HEK293 (cell line): Measurements from ENCODE around the gene ZFYVE28.

Source experiments
- CTCF ChIA-PET: fragments of 350-600 bp; formaldehyde crosslinking; extraction: SDS; loops from one replicate; lab custom pipeline; 2021; ENCODE audit warnings: antibody characterized with exemption; lab: Yijun Ruan, JAX
- POLR2A ChIA-PET: fragments of 300-600 bp; formaldehyde crosslinking; extraction: SDS; loops from one replicate; lab custom pipeline; 2020; ENCODE audit warnings: antibody characterized with exemption, inconsistent platforms; lab: Yijun Ruan, JAX
- H3K27ac ChIP-seq: fragments of 200-500 bp; sonication (Bioruptor generic); 2 replicates; pipeline ENCODE4 v1.5.1; 2014; ENCODE audit warnings: low read depth, low read length, control low read depth, inconsistent platforms; ENCODE audit errors: extremely low read depth
- H3K36me3 ChIP-seq, 2 experiments: fragments of 200-500 bp in 1 of 2; sonication (Bioruptor generic) in 1 of 2; 1 replicate in 1 of 2; 2 replicates in 1 of 2; pipeline ENCODE4 v1.5.1; 2014 to 2017; ENCODE audit warnings: inconsistent platforms in 2 of 2, low read length in 2 of 2; ENCODE audit not compliant: control insufficient read depth in 2 of 2, insufficient read depth in 1 of 2
- H3K4me1 ChIP-seq: fragments of 200-500 bp; sonication (Bioruptor generic); 2 replicates; pipeline ENCODE4 v1.5.1; 2014; ENCODE audit warnings: mild to moderate bottlenecking, low read length, inconsistent platforms; ENCODE audit not compliant: control insufficient read depth, insufficient read depth
- H3K4me3 ChIP-seq: 2 replicates; pipeline ENCODE4 v1.5.1; 2011; ENCODE audit warnings: low read depth, mild to moderate bottlenecking, control low read depth, low read length, moderate library complexity
- H3K9me3 ChIP-seq: fragments of 200-500 bp; sonication (Bioruptor generic); 2 replicates; pipeline ENCODE4 v1.5.1; 2014; ENCODE audit warnings: low read depth, low read length, inconsistent platforms; ENCODE audit not compliant: control insufficient read depth, insufficient read depth
- BCL6B ChIP-seq: fragments of 450-650 bp; formaldehyde crosslinking; IDR thresholded peaks from 2 replicates; pipeline ENCODE4 v1.5.1; 2017; ENCODE audit warnings: missing biosample characterization, missing genetic modification characterization
- GFI1B ChIP-seq: fragments of 450-650 bp; formaldehyde crosslinking; IDR thresholded peaks from 2 replicates; pipeline ENCODE4 v1.5.1; 2016; ENCODE audit warnings: missing biosample characterization, missing genetic modification characterization
- RBAK ChIP-seq: fragments of 450-650 bp; formaldehyde crosslinking; IDR thresholded peaks from 2 replicates; pipeline ENCODE4 v1.5.1; 2016; ENCODE audit warnings: missing biosample characterization, missing genetic modification characterization
- SETDB1 ChIP-seq: IDR thresholded peaks from one replicate; pipeline ENCODE4 v1.6.1; 2017; ENCODE audit warnings: mild to moderate bottlenecking, low read length, moderate library complexity, mixed read lengths; ENCODE audit not compliant: insufficient read length
- YY1 ChIP-seq: fragments of 450-650 bp; formaldehyde crosslinking; IDR thresholded peaks from 2 replicates; pipeline ENCODE4 v1.5.1; 2018; ENCODE audit warnings: missing biosample characterization, missing genetic modification characterization
- ZBTB1 ChIP-seq: fragments of 450-650 bp; formaldehyde crosslinking; IDR thresholded peaks from 2 replicates; pipeline ENCODE4 v1.5.1; 2016; ENCODE audit warnings: missing biosample characterization, missing genetic modification characterization
- ZNF138 ChIP-seq: fragments of 450-650 bp; formaldehyde crosslinking; IDR thresholded peaks from 2 replicates; pipeline ENCODE4 v1.5.1; 2016; ENCODE audit warnings: missing biosample characterization, missing genetic modification characterization, borderline replicate concordance
- ZNF140 ChIP-seq: fragments of 450-650 bp; formaldehyde crosslinking; IDR thresholded peaks from 2 replicates; pipeline ENCODE4 v1.5.1; 2016; ENCODE audit warnings: missing biosample characterization, missing genetic modification characterization
- ZNF155 ChIP-seq: fragments of 450-650 bp; formaldehyde crosslinking; IDR thresholded peaks from 2 replicates; pipeline ENCODE4 v1.5.1; 2016; ENCODE audit warnings: missing biosample characterization, missing genetic modification characterization
- ZNF184 ChIP-seq: fragments of 450-650 bp; IDR thresholded peaks from 2 replicates; pipeline ENCODE4 v1.5.1; 2018; ENCODE audit warnings: missing biosample characterization, mild to moderate bottlenecking, missing genetic modification characterization
- ZNF24 ChIP-seq: fragments of 450-650 bp; formaldehyde crosslinking; IDR thresholded peaks from 2 replicates; pipeline ENCODE4 v1.5.1; 2016; ENCODE audit warnings: missing biosample characterization, missing genetic modification characterization
- ZNF366 ChIP-seq: fragments of 450-650 bp; formaldehyde crosslinking; conservative IDR thresholded peaks from 2 replicates; pipeline ENCODE4 v1.5.1; 2016; ENCODE audit warnings: missing biosample characterization, missing genetic modification characterization
- ZNF37A ChIP-seq: fragments of 450-650 bp; IDR thresholded peaks from 2 replicates; pipeline ENCODE4 v1.5.1; 2018; ENCODE audit warnings: missing biosample characterization, missing genetic modification characterization
- ZNF510 ChIP-seq: fragments of 450-650 bp; formaldehyde crosslinking; IDR thresholded peaks from 2 replicates; pipeline ENCODE4 v1.5.1; 2018; ENCODE audit warnings: mild to moderate bottlenecking, missing genetic modification characterization, missing biosample characterization; ENCODE audit not compliant: insufficient replicate concordance
- ZNF521 ChIP-seq: fragments of 450-650 bp; formaldehyde crosslinking; IDR thresholded peaks from 2 replicates; pipeline ENCODE4 v1.5.1; 2017; ENCODE audit warnings: missing biosample characterization, mild to moderate bottlenecking, missing genetic modification characterization
- ZNF544 ChIP-seq: fragments of 450-650 bp; formaldehyde crosslinking; IDR thresholded peaks from 2 replicates; pipeline ENCODE4 v1.5.0; 2017; ENCODE audit warnings: missing biosample characterization, missing genetic modification characterization
- ZNF629 ChIP-seq: fragments of 450-650 bp; formaldehyde crosslinking; IDR thresholded peaks from 2 replicates; pipeline ENCODE4 v1.5.1; 2017; ENCODE audit warnings: missing biosample characterization, missing genetic modification characterization
- ZNF670 ChIP-seq: fragments of 450-650 bp; formaldehyde crosslinking; IDR thresholded peaks from 2 replicates; pipeline ENCODE4 v1.5.1; 2016; ENCODE audit warnings: missing biosample characterization, missing genetic modification characterization, low read depth
- ZSCAN5A ChIP-seq: fragments of 450-650 bp; formaldehyde crosslinking; IDR thresholded peaks from 2 replicates; pipeline ENCODE4 v1.5.1; 2016; ENCODE audit warnings: missing biosample characterization, missing genetic modification characterization
- ZXDB ChIP-seq: fragments of 450-650 bp; formaldehyde crosslinking; IDR thresholded peaks from 2 replicates; pipeline ENCODE4 v1.5.1; 2016; ENCODE audit warnings: missing biosample characterization, missing genetic modification characterization
- TF ChIP-seq, protein P1 (sequence below): fragments of 450-650 bp; IDR thresholded peaks from 2 replicates; pipeline ENCODE4 v1.5.1; 2018; ENCODE audit warnings: missing biosample characterization, mild to moderate bottlenecking, missing genetic modification characterization
- TF ChIP-seq, protein P2 (sequence below): fragments of 450-650 bp; formaldehyde crosslinking; IDR thresholded peaks from 2 replicates; pipeline ENCODE4 v1.5.1; 2017; ENCODE audit warnings: missing biosample characterization, missing genetic modification characterization
- TF ChIP-seq, protein P3 (sequence below): fragments of 450-650 bp; formaldehyde crosslinking; IDR thresholded peaks from 2 replicates; pipeline ENCODE4 v1.5.1; 2016; ENCODE audit warnings: missing biosample characterization, missing genetic modification characterization

The ZFYVE28 gene

DNA sequence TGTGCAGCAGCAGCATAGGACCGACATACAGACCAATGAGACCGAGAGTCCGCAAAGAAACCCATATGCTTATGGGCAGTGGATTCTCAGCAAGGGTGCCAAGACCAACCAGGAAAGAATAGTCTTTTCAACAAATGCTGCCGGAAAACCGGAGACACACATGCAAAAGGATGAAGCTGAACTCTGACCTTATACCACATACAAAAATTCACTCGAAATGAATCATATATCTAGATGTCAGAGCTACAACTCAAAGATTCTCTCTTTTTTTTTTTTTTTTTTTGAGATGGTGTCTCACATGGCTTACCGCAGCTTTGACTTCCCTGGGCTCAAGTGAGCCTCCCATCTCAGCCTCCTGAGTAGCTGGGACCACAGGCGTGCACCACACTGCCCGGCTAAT, 140.5 kb downstream of the ZFYVE28 start (continued):
- TF ChIP-seq, protein P1, sequence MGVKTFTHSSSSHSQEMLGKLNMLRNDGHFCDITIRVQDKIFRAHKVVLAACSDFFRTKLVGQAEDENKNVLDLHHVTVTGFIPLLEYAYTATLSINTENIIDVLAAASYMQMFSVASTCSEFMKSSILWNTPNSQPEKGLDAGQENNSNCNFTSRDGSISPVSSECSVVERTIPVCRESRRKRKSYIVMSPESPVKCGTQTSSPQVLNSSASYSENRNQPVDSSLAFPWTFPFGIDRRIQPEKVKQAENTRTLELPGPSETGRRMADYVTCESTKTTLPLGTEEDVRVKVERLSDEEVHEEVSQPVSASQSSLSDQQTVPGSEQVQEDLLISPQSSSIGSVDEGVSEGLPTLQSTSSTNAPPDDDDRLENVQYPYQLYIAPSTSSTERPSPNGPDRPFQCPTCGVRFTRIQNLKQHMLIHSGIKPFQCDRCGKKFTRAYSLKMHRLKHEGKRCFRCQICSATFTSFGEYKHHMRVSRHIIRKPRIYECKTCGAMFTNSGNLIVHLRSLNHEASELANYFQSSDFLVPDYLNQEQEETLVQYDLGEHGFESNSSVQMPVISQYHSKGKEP, result no peak
- TF ChIP-seq ZNF140 (tag by site-specific recombination), result no peak
- TF ChIP-seq, all 188 proteins: peak for 0

GRCh38 chr4:2276581-2277325, 141.7 kb downstream of the ZFYVE28 start:
- no peak for TF ChIP-seq ZNF138 (tag by site-specific recombination)
- TF ChIP-seq, protein P2, sequence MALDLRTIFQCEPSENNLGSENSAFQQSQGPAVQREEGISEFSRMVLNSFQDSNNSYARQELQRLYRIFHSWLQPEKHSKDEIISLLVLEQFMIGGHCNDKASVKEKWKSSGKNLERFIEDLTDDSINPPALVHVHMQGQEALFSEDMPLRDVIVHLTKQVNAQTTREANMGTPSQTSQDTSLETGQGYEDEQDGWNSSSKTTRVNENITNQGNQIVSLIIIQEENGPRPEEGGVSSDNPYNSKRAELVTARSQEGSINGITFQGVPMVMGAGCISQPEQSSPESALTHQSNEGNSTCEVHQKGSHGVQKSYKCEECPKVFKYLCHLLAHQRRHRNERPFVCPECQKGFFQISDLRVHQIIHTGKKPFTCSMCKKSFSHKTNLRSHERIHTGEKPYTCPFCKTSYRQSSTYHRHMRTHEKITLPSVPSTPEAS (tag by site-specific recombination), result no peak
- TF ChIP-seq ZNF184 (tag by site-specific recombination), result no peak
- TF ChIP-seq SETDB1, result no peak
- no peak for TF ChIP-seq ZNF510 (tag by site-specific recombination)
- no peak for TF ChIP-seq ZNF544 (tag by site-specific recombination)
- TF ChIP-seq YY1, result no peak
- no peak for TF ChIP-seq RBAK (tag by site-specific recombination)
- TF ChIP-seq, protein P3, sequence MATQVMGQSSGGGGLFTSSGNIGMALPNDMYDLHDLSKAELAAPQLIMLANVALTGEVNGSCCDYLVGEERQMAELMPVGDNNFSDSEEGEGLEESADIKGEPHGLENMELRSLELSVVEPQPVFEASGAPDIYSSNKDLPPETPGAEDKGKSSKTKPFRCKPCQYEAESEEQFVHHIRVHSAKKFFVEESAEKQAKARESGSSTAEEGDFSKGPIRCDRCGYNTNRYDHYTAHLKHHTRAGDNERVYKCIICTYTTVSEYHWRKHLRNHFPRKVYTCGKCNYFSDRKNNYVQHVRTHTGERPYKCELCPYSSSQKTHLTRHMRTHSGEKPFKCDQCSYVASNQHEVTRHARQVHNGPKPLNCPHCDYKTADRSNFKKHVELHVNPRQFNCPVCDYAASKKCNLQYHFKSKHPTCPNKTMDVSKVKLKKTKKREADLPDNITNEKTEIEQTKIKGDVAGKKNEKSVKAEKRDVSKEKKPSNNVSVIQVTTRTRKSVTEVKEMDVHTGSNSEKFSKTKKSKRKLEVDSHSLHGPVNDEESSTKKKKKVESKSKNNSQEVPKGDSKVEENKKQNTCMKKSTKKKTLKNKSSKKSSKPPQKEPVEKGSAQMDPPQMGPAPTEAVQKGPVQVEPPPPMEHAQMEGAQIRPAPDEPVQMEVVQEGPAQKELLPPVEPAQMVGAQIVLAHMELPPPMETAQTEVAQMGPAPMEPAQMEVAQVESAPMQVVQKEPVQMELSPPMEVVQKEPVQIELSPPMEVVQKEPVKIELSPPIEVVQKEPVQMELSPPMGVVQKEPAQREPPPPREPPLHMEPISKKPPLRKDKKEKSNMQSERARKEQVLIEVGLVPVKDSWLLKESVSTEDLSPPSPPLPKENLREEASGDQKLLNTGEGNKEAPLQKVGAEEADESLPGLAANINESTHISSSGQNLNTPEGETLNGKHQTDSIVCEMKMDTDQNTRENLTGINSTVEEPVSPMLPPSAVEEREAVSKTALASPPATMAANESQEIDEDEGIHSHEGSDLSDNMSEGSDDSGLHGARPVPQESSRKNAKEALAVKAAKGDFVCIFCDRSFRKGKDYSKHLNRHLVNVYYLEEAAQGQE (tag by site-specific recombination), result no peak
- no peak for TF ChIP-seq ZNF521 (tag by site-specific recombination)
- no peak for TF ChIP-seq ZNF670 (tag by site-specific recombination)
- no peak for TF ChIP-seq ZNF366
- no peak for TF ChIP-seq ZXDB
- Histone ChIP-seq H3K9me3 (no peaks in the 10 kb centered on the region), H3K4me3 (no peak overlapping the region), H3K4me1 (no peaks in the 10 kb centered on the region), H3K27ac (no peak overlapping the region), H3K36me3 (no peaks in the 10 kb centered on the region)
- ChIA-PET CTCF (interaction anchor here (0.6 kb wide), 1 partner anchor 114 kb away, joined by 3 read pairs; no protein-coding TSS in a partner anchor), POLR2A (no interaction called here)

GRCh38 chr4:2275546-2276251, 142.7 kb downstream of the ZFYVE28 start:
- Histone ChIP-seq H3K27ac (no peak overlapping the region), H3K4me3 (no peak overlapping the region), H3K36me3 (no peaks in the 10 kb centered on the region), H3K4me1 (no peaks in the 10 kb centered on the region), H3K9me3 (no peaks in the 10 kb centered on the region)
- ChIA-PET CTCF (interaction anchor here (0.6 kb wide), 1 partner anchor 167 kb away, joined by 3 read pairs; no protein-coding TSS in a partner anchor), POLR2A (no interaction called here)
- TF ChIP-seq ZNF24 (tag by site-specific recombination) (no peak), ZNF629 (no peak), ZBTB1 (tag by site-specific recombination) (no peak), ZNF155 (tag by site-specific recombination) (no peak), GFI1B (tag by site-specific recombination) (no peak), RBAK (tag by site-specific recombination) (no peak), BCL6B (tag by site-specific recombination) (no peak), ZNF37A (tag by site-specific recombination) (no peak), ZSCAN5A (no peak)
